ENCODE results near the gene SPSB1. TPM values are rescaled to one million over a fixed set of nuclear protein-coding genes. Genes with fewer than 3 reads are reported as not detected.

SPSB1 gene
- total and polyA plus RNA-seq, 10 of the 15 experiments (the other 5 are each of a cell fraction or from before 2014, with no cell fraction given): 0.02 to 2.0 (median 0.90) TPM; not detected in 1

DNA sequence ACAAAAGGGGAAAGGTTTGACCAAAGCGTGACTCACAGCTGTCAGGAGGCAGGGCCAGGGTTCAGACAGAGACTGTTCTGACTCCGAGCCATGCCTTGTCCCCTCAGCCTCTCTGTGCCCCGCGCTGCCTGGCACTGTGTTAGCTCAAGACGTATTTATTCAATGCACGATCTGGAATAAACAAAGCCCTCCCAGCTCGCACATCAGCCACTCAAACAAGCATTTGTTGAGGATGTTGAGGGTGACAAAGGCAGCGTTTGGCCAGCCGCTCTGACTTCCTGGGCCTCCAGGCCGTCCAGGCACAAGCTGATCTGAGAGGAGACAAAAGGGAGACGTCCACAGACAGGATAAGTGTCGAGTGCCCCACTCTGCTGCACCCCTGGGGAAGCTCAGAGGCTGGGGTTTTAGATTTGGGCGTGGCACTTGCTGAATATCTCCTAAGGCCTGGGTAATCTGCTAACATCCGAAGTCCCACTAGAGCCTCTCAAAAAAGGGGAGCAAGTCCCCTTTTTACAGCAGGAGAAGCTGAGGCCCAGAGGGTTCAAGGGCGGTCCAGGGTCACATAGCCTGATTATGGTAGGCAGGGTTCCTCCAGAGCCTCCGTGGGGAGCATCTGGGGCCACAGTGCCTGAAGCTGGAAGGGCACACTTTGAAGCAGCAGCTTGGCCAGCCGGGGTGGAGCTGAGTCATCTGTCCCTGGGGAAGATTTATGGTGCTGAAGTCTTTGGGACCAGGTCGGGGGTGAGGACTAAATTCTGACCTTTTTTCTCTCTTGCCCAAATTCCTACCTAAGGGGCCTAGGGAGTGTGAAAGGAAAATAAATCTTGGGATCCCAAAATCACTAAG is 95.9 kb downstream of the SPSB1 start (continued):
- TF ChIP-seq, protein P1, sequence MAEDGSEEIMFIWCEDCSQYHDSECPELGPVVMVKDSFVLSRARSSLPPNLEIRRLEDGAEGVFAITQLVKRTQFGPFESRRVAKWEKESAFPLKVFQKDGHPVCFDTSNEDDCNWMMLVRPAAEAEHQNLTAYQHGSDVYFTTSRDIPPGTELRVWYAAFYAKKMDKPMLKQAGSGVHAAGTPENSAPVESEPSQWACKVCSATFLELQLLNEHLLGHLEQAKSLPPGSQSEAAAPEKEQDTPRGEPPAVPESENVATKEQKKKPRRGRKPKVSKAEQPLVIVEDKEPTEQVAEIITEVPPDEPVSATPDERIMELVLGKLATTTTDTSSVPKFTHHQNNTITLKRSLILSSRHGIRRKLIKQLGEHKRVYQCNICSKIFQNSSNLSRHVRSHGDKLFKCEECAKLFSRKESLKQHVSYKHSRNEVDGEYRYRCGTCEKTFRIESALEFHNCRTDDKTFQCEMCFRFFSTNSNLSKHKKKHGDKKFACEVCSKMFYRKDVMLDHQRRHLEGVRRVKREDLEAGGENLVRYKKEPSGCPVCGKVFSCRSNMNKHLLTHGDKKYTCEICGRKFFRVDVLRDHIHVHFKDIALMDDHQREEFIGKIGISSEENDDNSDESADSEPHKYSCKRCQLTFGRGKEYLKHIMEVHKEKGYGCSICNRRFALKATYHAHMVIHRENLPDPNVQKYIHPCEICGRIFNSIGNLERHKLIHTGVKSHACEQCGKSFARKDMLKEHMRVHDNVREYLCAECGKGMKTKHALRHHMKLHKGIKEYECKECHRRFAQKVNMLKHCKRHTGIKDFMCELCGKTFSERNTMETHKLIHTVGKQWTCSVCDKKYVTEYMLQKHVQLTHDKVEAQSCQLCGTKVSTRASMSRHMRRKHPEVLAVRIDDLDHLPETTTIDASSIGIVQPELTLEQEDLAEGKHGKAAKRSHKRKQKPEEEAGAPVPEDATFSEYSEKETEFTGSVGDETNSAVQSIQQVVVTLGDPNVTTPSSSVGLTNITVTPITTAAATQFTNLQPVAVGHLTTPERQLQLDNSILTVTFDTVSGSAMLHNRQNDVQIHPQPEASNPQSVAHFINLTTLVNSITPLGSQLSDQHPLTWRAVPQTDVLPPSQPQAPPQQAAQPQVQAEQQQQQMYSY (CRISPR knock-in tag; IDR thresholded peaks at IDR 0.05): no peak
- TF ChIP-seq TCF12 (IDR thresholded peaks at IDR 0.05; ENCODE audit: low read depth, low read length) (no peak), SRF (IDR thresholded peaks at IDR 0.05; ENCODE audit: low read depth in 2 of 2, low read length in 2 of 2) (no peak), SREBF2 (IDR thresholded peaks at IDR 0.05; ENCODE audit: low read length) (no peak)

DNA sequence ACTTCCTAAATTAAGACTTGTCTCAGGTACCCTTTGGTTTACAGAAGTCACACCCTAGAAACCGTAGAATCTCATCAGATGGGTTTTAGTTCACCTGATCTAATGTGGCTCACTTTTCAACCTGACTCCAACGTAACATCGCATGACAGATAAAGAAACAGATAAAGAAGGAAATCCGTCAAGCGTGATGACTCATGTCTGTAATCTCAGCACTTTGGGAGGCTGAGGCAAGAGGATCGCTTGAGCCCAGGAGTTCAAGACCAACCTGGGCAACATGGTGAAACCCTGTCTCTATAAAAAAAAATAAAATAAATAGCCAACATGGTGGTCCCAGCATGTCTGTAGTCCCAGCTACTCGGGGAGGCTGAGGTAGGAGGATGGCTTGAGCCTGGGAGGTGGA is 97.3 kb downstream of the SPSB1 start:
- SMC1A ChIA-PET (ENCODE audit: uncharacterized antibody, unreplicated experiment): no interaction called here
- Histone ChIP-seq H4K20me1 (ENCODE audit: control insufficient read depth, insufficient read depth) (no peaks in the 10 kb centered on the region), H3K9ac (ENCODE audit: control insufficient read depth, insufficient read depth, low read length) (no peak overlapping the region), H3K4me1 (ENCODE audit: control insufficient read depth, insufficient read depth, low read length) (peaks cover 4% of the 10 kb centered on the region; the same call in 1 of the 2 replicates), H3K27me3 (replicated peaks in 1 of 2; ENCODE audit: control insufficient read depth in 2 of 2, insufficient read depth in 2 of 2, low read length in 1 of 2) (no peaks in the 10 kb centered on the region; a peak in 1 of 4 replicates), H2AFZ (ENCODE audit: control insufficient read depth, low read depth, low read length) (no peak overlapping the region), H3K36me3 (ENCODE audit: control insufficient read depth in 2 of 2, insufficient read depth in 2 of 2, low read length in 1 of 2) (no peaks in the 10 kb centered on the region), H3K9me3 (replicated peaks; ENCODE audit: control insufficient read depth, insufficient read depth, low read length) (no peaks in the 10 kb centered on the region; the same call in 2 of the 3 replicates), H3K4me3 (no peak overlapping the region), H3K4me2 (ENCODE audit: control insufficient read depth, insufficient read depth) (no peak overlapping the region), H3K27ac (ENCODE audit: control insufficient read depth, insufficient read depth) (no peak overlapping the region), H3K79me2 (ENCODE audit: control insufficient read depth, insufficient read depth, low read length) (no peaks in the 10 kb centered on the region)
- WGBS (ENCODE audit: insufficient coverage, insufficient replicate concordance, low lambda C conversion rate, missing lambda C conversion rate): 21% methylated on average over 7 of the region's 7 CpGs
- CTCF ChIA-PET: no interaction called here
- intact Hi-C loops (cut with micrococcal nuclease; ENCODE audit: unreplicated experiment): no loop called here
- RAD21 ChIA-PET (ENCODE audit: unreplicated experiment): interaction anchor here (0.7 kb wide), 2 partner anchors 35 to 37 kb away, joined by 3 to 5 read pairs; no protein-coding TSS in a partner anchor
- ATAC-seq (no peak), DNase-seq (ENCODE audit: low read depth, low spot score) (no peak), FAIRE-seq (no peak)
- in situ Hi-C loops (cut with MboI): no loop called here
- POLR2A ChIA-PET: interaction anchor here (0.7 kb wide), 1 partner anchor 65 kb away, joined by 4 read pairs; no protein-coding TSS in a partner anchor
- no TSS peak for BruUV-seq (replicated peaks)
- TF ChIP-seq MXI1 (IDR thresholded peaks at IDR 0.05; ENCODE audit: low read depth, low read length) (no peak), SIN3A (IDR thresholded peaks at IDR 0.05; ENCODE audit: low read depth, low read length) (no peak), SPI1 (IDR thresholded peaks at IDR 0.05; ENCODE audit: borderline replicate concordance, insufficient read depth, low read depth, low read length) (no peak), GABPA (IDR thresholded peaks at IDR 0.05; ENCODE audit: low read depth) (no peak), RB1 (IDR thresholded peaks at IDR 0.05; ENCODE audit: borderline replicate concordance) (no peak), CBFB (IDR thresholded peaks at IDR 0.05; ENCODE audit: low read depth) (no peak), SMAD5 (IDR thresholded peaks at IDR 0.05; ENCODE audit: low read depth) (no peak), CHD2 (IDR thresholded peaks at IDR 0.05; ENCODE audit: borderline replicate concordance, low read depth, low read length) (no peak)
- TF ChIP-seq, protein P2, sequence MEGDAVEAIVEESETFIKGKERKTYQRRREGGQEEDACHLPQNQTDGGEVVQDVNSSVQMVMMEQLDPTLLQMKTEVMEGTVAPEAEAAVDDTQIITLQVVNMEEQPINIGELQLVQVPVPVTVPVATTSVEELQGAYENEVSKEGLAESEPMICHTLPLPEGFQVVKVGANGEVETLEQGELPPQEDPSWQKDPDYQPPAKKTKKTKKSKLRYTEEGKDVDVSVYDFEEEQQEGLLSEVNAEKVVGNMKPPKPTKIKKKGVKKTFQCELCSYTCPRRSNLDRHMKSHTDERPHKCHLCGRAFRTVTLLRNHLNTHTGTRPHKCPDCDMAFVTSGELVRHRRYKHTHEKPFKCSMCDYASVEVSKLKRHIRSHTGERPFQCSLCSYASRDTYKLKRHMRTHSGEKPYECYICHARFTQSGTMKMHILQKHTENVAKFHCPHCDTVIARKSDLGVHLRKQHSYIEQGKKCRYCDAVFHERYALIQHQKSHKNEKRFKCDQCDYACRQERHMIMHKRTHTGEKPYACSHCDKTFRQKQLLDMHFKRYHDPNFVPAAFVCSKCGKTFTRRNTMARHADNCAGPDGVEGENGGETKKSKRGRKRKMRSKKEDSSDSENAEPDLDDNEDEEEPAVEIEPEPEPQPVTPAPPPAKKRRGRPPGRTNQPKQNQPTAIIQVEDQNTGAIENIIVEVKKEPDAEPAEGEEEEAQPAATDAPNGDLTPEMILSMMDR (IDR thresholded peaks at IDR 0.05 in 2 of 3, conservative IDR thresholded peaks at IDR 0.05 in 1 of 3; ENCODE audit: control insufficient read depth in 2 of 3, extremely low read depth in 1 of 3, insufficient read depth in 1 of 3, low read depth in 3 of 3, low read length in 3 of 3): no peak
- TF ChIP-seq, protein P3, sequence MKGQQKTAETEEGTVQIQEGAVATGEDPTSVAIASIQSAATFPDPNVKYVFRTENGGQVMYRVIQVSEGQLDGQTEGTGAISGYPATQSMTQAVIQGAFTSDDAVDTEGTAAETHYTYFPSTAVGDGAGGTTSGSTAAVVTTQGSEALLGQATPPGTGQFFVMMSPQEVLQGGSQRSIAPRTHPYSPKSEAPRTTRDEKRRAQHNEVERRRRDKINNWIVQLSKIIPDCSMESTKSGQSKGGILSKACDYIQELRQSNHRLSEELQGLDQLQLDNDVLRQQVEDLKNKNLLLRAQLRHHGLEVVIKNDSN (IDR thresholded peaks at IDR 0.05; ENCODE audit: borderline replicate concordance, extremely low read length, insufficient read depth, low read depth, low read length): no peak

Measured in GM12878 (cell line).